Fibroblast of pulmonary artery (primary cell): ENCODE data around the gene ANTXR1.
A peak's percentile ranks its signal among the peaks of the same experiment; 100 is the strongest.

Experiments used
- DNase-seq: peaks from one replicate; pipeline ENCODE4 v3.0.0-alpha.2; 2010; ENCODE audit warnings: low read depth
- H3K4me3 ChIP-seq: replicated peaks from 2 replicates; pipeline ENCODE4 v1.5.1; 2011; ENCODE audit warnings: low read depth, mild to moderate bottlenecking, control low read depth, low read length, moderate library complexity
- TF ChIP-seq, protein P1 (sequence below): IDR thresholded peaks from 2 replicates; pipeline ENCODE4 v1.5.1; 2011; ENCODE audit warnings: mild to moderate bottlenecking, control low read depth, low read length, inconsistent platforms; ENCODE audit errors: missing control alignments

The ANTXR1 gene

DNA sequence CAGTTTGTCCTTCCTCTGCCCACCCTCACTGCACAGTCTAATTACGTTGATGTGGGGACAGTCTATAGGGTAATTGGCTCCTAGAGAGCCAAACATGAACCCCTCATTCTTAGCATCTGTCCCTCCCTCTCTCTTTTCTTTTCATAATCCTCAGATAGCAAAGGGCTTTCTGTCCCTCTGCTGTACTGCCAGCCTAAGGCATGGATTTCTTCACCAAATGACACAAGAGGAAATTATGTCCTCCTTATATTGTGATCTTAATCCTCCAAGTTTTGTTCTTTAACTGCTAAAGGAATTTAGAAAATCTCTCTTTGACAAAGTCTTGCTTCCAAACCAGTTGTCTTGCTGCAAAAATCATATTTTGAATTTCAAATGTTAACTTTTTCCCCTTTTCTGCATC is 18.5 kb downstream of the ANTXR1 start:
- no peak overlapping the region for H3K4me3 ChIP-seq
- DNase-seq: no peak
- TF ChIP-seq, protein P1, sequence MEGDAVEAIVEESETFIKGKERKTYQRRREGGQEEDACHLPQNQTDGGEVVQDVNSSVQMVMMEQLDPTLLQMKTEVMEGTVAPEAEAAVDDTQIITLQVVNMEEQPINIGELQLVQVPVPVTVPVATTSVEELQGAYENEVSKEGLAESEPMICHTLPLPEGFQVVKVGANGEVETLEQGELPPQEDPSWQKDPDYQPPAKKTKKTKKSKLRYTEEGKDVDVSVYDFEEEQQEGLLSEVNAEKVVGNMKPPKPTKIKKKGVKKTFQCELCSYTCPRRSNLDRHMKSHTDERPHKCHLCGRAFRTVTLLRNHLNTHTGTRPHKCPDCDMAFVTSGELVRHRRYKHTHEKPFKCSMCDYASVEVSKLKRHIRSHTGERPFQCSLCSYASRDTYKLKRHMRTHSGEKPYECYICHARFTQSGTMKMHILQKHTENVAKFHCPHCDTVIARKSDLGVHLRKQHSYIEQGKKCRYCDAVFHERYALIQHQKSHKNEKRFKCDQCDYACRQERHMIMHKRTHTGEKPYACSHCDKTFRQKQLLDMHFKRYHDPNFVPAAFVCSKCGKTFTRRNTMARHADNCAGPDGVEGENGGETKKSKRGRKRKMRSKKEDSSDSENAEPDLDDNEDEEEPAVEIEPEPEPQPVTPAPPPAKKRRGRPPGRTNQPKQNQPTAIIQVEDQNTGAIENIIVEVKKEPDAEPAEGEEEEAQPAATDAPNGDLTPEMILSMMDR: no peak

GRCh38 chr2:69032336-69032735 is 19.4 kb downstream of the ANTXR1 start:
- H3K4me3 ChIP-seq: no peak overlapping the region
- peak; percentile 75 for DNase-seq
- TF ChIP-seq, protein P1: no peak

GRCh38 chr2:69033461-69034095 is 20.6 kb downstream of the ANTXR1 start:
- TF ChIP-seq, protein P1: no peak
- no peak overlapping the region for H3K4me3 ChIP-seq
- no peak for DNase-seq

DNA sequence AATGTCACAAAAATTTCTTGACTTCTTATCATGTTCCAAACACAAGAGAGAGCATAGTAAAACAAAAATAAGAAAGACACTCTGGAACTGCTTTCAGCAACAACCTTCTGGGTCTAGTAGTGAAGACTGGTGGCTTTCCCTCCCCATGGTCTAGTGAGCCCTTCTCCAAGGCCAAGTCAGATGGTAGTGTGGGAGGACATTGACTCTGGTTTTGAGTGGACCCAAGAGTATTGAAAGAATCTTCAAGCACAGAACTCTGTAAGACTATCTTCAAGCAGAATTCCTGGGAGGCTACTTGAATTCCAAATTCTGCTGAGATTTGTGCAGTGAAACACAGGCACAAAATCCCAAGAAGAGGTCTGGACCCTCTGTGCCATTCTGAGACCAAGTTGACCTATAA is 21.1 kb downstream of the ANTXR1 start:
- TF ChIP-seq, protein P1: no peak
- no peak for DNase-seq
- H3K4me3 ChIP-seq: no peak overlapping the region

- DNase-seq: no peak
- H3K4me3 ChIP-seq: no peak overlapping the region
- TF ChIP-seq, protein P1: no peak
These were observed 21.9 kb downstream of the ANTXR1 start for GRCh38 chr2:69034845-69035244.

GRCh38 chr2:69036926-69037325 is 23.9 kb downstream of the ANTXR1 start:
- no peak overlapping the region for H3K4me3 ChIP-seq
- DNase-seq: no peak
- TF ChIP-seq, protein P1: no peak

DNA sequence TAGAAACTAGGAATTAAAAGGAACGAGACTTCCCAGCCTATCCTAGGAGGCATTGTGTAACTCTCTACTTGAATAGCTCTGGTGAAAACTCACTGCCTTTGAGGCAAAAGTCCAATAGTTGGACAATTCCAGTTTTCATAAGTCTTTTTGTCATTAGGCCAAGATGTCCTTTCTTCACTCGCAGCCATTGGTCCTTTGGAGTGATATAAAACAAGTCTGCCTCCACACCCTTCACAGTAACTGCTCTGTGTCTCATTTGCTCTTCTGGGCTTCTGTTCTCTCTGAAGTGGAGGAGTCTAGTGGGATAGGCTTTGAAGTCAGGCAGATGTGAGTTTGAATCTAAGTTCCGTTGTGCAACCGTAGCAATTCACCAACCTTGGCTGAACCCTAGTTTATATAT is 28.2 kb downstream of the ANTXR1 start:
- no peak overlapping the region for H3K4me3 ChIP-seq
- DNase-seq: peak; percentile 58
- TF ChIP-seq, protein P1: no peak
